Endothelial cell of umbilical vein (primary cell): ENCODE results near the gene FLRT1. TPM values are rescaled to one million over a fixed set of nuclear protein-coding genes. Genes with fewer than 3 reads are reported as not detected.

Source experiments
- BruUV-seq: library from RNA; stranded (reverse); fragments of 400-500 nt; replicated peaks from 2 replicates; lab custom pipeline; 2021; lab: Mats Ljungman, UMichigan
- CTCF ChIA-PET: fragments of 300-600, 350-600 bp; sonication (Branson Sonifier 250); formaldehyde crosslinking; loops from one replicate; lab custom pipeline; 2021; ENCODE audit warnings: antibody characterized with exemption, inconsistent platforms; lab: Charles Lee
- POLR2A ChIA-PET: fragments of 300-600, 350-600 bp; sonication (Branson Sonifier 250); formaldehyde crosslinking; loops from one replicate; lab custom pipeline; 2021; ENCODE audit warnings: antibody characterized with exemption, inconsistent platforms; lab: Charles Lee
- DNase-seq: peaks from one replicate; pipeline ENCODE4 v3.0.0-alpha.2; 2011; ENCODE audit warnings: low read depth, low spot score
- FAIRE-seq: peaks from 2 replicates; lab custom pipeline; 2011; peaks lifted over from hg19 to GRCh38; lab: Jason Lieb, UNC
- H2AFZ ChIP-seq: 2 replicates; pipeline ENCODE4 v1.6.0; 2012; ENCODE audit warnings: low read depth, low read length, control low read depth, inconsistent platforms
- H3K27ac ChIP-seq: 2 replicates; pipeline ENCODE4 v1.5.1; 2011; ENCODE audit warnings: low read depth, mild to moderate bottlenecking, control low read depth, low read length, moderate library complexity; ENCODE audit not compliant: insufficient read depth
- H3K27me3 ChIP-seq, 2 experiments: 2 replicates each; pipeline versions ENCODE4 v1.6.0 to v1.6.1; 2011; ENCODE audit warnings: low read length in 2 of 2, mixed read lengths in 1 of 2; ENCODE audit not compliant: control insufficient read depth in 2 of 2, insufficient read depth in 2 of 2
- H3K36me3 ChIP-seq, 2 experiments: 2 replicates in 1 of 2; 3 replicates in 1 of 2; pipeline ENCODE4 v1.5.1; 2011; ENCODE audit warnings: low read length in 2 of 2, mild to moderate bottlenecking in 1 of 2, moderate library complexity in 1 of 2; ENCODE audit not compliant: control insufficient read depth in 2 of 2, insufficient read depth in 2 of 2; ENCODE audit errors: extremely low read depth in 1 of 2
- H3K4me1 ChIP-seq: 3 replicates; pipeline ENCODE4 v1.5.1; 2011; ENCODE audit warnings: mild to moderate bottlenecking, low read length; ENCODE audit not compliant: control insufficient read depth, insufficient read depth; ENCODE audit errors: extremely low read depth
- H3K4me2 ChIP-seq: 2 replicates; pipeline ENCODE4 v1.6.1; 2011; ENCODE audit warnings: low read length, control low read depth, mixed read lengths; ENCODE audit not compliant: insufficient read depth
- H3K4me3 ChIP-seq, 3 experiments: fragments of 200-600 bp in 1 of 3; sonication (generic), shearing (Covaris generic) in 1 of 3; replicated peaks in 1 of 3; 2 replicates each; pipeline ENCODE4 v1.5.1; 2011 to 2016; ENCODE audit warnings: control low read depth in 3 of 3, low read length in 3 of 3, mild to moderate bottlenecking in 2 of 3, inconsistent platforms in 1 of 3, low read depth in 1 of 3, moderate library complexity in 1 of 3; ENCODE audit not compliant: insufficient read depth in 1 of 3
- H3K79me2 ChIP-seq: 2 replicates; pipeline ENCODE4 v1.6.0; 2012; ENCODE audit warnings: low read length, inconsistent platforms; ENCODE audit not compliant: control insufficient read depth, insufficient read depth
- H3K9ac ChIP-seq: replicated peaks from 2 replicates; pipeline ENCODE3; 2011; ENCODE audit warnings: low read length, control low read depth; ENCODE audit not compliant: insufficient read depth; ENCODE audit errors: extremely low read depth
- H3K9me1 ChIP-seq: replicated peaks from 3 replicates; pipeline ENCODE4 v1.6.0; 2011; ENCODE audit warnings: mild to moderate bottlenecking, low read length; ENCODE audit not compliant: control insufficient read depth, insufficient read depth; ENCODE audit errors: extremely low read depth
- H3K9me3 ChIP-seq: replicated peaks from 2 replicates; pipeline ENCODE4 v1.5.1; 2012; ENCODE audit warnings: low read length, inconsistent platforms; ENCODE audit not compliant: control insufficient read depth, insufficient read depth
- H4K20me1 ChIP-seq: replicated peaks from 2 replicates; pipeline ENCODE3; 2011; ENCODE audit warnings: mild to moderate bottlenecking, low read length; ENCODE audit not compliant: control insufficient read depth, insufficient read depth; ENCODE audit errors: extremely low read depth
- EZH2 ChIP-seq: IDR thresholded peaks from 2 replicates; pipeline ENCODE4 v1.6.1; 2012; ENCODE audit warnings: borderline replicate concordance, low read depth, mild to moderate bottlenecking, moderate library complexity, low read length, inconsistent platforms; ENCODE audit not compliant: severe bottlenecking
- FOS ChIP-seq: IDR thresholded peaks from 2 replicates; pipeline ENCODE4 v1.6.1; 2011; ENCODE audit warnings: mild to moderate bottlenecking, low read length, moderate library complexity, borderline replicate concordance; ENCODE audit not compliant: insufficient read depth
- GATA2 ChIP-seq: IDR thresholded peaks from 2 replicates; pipeline ENCODE4 v1.7.0; 2011; ENCODE audit warnings: low read depth, mild to moderate bottlenecking, moderate library complexity, mixed read lengths, low read length; ENCODE audit not compliant: insufficient read length, insufficient read depth
- JUN ChIP-seq: IDR thresholded peaks from 2 replicates; pipeline ENCODE4 v1.6.1; 2011; ENCODE audit warnings: borderline replicate concordance, low read depth; ENCODE audit not compliant: insufficient read length, insufficient read depth
- MYC ChIP-seq: IDR thresholded peaks from one replicate; pipeline ENCODE4 v1.6.1; 2011; ENCODE audit warnings: mild to moderate bottlenecking, low read depth, low read length
- POLR2A ChIP-seq: IDR thresholded peaks from 2 replicates; pipeline ENCODE4 v1.6.1; 2012; ENCODE audit warnings: low read depth, mild to moderate bottlenecking, control low read depth, low read length
- POLR2AphosphoS5 ChIP-seq: IDR thresholded peaks from 2 replicates; pipeline ENCODE4 v1.6.1; 2012; ENCODE audit warnings: low read depth, mild to moderate bottlenecking, control low read depth, low read length, moderate library complexity; ENCODE audit not compliant: insufficient read depth
- dilution Hi-C: fragments of 300-500 bp; cut with MboI; formaldehyde crosslinking; loops from one replicate; pipeline ENCODE4 v1.15.0; 2019; ENCODE audit warnings: low sequenced_read_pairs; ENCODE audit not compliant: extremely low pct_ligation_motif_present
- intact Hi-C: fragments of 100-400 bp; cut with micrococcal nuclease; formaldehyde crosslinking; loops from one replicate; pipeline ENCODE4 v1.10.0; 2022
- polyA plus RNA-seq, 4 experiments: library from polyadenylated mRNA; depleted of rRNA in 3 of 4; stranded (reverse) in 3 of 4; unstranded in 1 of 4; fragments of >200 nt; gene quantifications; 2 replicates each; pipeline versions ENCODE4 v1.2.1 to v1.2.3, GENCODE V29; 2011 to 2012; ENCODE audit warnings: missing spikeins in 1 of 4
- total RNA-seq: library from RNA; stranded (reverse); gene quantifications from 2 replicates; pipeline ENCODE4 v1.2.3, GENCODE V29; 2021
- TF ChIP-seq, protein P1 (sequence below), 2 donors: IDR thresholded peaks; 1 replicate in 1 of 2; 2 replicates in 1 of 2; pipeline ENCODE4 v1.5.1; 2011; ENCODE audit warnings: low read length in 2 of 2, mild to moderate bottlenecking in 2 of 2, moderate library complexity in 2 of 2, control low read depth in 1 of 2, inconsistent platforms in 1 of 2, low read depth in 1 of 2; ENCODE audit not compliant: insufficient read depth in 1 of 2; ENCODE audit errors: extremely low read depth in 1 of 2
- TF ChIP-seq, protein P2 (sequence below): IDR thresholded peaks from 2 replicates; pipeline ENCODE4 v1.6.1; 2011; ENCODE audit not compliant: insufficient read depth, insufficient read length

Gene FLRT1
- total and polyA plus RNA-seq, 2 donors (not counting 3 experiments of a cell fraction or from before 2014, with no cell fraction given), result not detected

DNA sequence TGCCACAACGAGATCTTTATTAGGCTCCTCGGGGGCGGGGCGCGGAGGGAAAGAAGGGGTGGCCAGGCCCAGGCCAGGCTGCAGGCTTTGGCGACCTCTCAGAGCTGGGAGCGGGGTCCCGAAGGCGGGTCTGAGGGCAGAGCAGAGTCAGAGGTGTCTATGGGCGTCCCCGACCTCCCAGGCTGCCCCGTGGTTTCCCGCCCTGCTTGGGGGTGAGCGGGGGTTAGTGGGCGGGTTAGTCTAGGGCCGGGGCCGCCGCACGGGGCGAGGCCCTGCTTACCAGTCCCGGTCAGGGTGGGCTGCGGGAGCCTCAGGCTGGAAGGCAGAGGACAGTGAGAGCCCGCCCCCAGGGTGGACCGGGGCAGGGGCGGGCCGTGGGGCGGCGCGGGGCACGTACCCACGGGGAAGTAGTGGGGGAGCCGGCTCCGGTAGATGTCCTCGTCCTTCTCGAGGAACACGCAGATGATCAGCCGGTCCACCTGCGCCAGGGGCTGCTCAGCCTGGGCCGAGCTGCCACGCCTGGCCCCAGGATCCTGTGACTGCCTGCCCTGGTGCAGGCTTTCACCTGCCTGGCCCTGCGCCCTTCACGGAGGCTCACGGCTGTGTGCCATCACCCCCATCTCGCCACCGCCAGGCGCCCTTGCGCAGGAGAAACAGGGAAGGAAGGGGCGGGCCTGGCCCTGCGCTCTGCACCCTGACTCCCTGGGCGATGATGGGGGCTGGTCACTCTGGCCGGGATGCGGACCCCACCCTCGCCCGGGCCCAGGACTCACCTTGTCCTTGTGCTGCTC is 37.0 kb upstream of the FLRT1 start:
- Histone ChIP-seq H2AFZ (no peak overlapping the region), H3K9me1 (no peaks in the 10 kb centered on the region), H3K79me2 (no peaks in the 10 kb centered on the region), H3K36me3 (peaks cover 0 to 26% of the 10 kb centered on the region in 2 experiments), H3K4me1 (peaks cover 29% of the 10 kb centered on the region), H3K27ac (no peak overlapping the region), H3K9ac (no peak overlapping the region), H4K20me1 (no peaks in the 10 kb centered on the region), H3K4me3 (no peak overlapping the region), H3K9me3 (no peaks in the 10 kb centered on the region), H3K27me3 (no peaks in the 10 kb centered on the region), H3K4me2 (no peak overlapping the region)
- intact Hi-C loops (no loop called here), dilution Hi-C loops (no loop called here)
- ChIA-PET POLR2A (no interaction called here), CTCF (interaction anchor here (1.2 to 4.9 kb wide), 11 partner anchors 8 to 187 kb away, joined by 3 to 162 read pairs (median 9); partner anchors contain the start of genes COX8A, MACROD1 and STIP1)
- no peak for FAIRE-seq
- no peak for TF ChIP-seq POLR2A
- no peak for TF ChIP-seq GATA2
- TF ChIP-seq EZH2, result no peak
- TF ChIP-seq FOS, result no peak
- TF ChIP-seq, protein P1, sequence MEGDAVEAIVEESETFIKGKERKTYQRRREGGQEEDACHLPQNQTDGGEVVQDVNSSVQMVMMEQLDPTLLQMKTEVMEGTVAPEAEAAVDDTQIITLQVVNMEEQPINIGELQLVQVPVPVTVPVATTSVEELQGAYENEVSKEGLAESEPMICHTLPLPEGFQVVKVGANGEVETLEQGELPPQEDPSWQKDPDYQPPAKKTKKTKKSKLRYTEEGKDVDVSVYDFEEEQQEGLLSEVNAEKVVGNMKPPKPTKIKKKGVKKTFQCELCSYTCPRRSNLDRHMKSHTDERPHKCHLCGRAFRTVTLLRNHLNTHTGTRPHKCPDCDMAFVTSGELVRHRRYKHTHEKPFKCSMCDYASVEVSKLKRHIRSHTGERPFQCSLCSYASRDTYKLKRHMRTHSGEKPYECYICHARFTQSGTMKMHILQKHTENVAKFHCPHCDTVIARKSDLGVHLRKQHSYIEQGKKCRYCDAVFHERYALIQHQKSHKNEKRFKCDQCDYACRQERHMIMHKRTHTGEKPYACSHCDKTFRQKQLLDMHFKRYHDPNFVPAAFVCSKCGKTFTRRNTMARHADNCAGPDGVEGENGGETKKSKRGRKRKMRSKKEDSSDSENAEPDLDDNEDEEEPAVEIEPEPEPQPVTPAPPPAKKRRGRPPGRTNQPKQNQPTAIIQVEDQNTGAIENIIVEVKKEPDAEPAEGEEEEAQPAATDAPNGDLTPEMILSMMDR (IDR thresholded peaks at IDR 0.05; ENCODE audit: extremely low read depth in 1 of 2, insufficient read depth in 1 of 2, low read depth in 1 of 2, low read length in 2 of 2), result no peak
- TF ChIP-seq MYC, result no peak
- no peak for TF ChIP-seq JUN
- no peak for TF ChIP-seq POLR2AphosphoS5
- TF ChIP-seq, protein P2, sequence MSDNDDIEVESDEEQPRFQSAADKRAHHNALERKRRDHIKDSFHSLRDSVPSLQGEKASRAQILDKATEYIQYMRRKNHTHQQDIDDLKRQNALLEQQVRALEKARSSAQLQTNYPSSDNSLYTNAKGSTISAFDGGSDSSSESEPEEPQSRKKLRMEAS, result no peak
- BruUV-seq, result no TSS peak
- no peak for DNase-seq
